Ectodermal cell (in vitro differentiated cells): ENCODE data around the gene MPPED1.

Experiments used
- H3K27ac ChIP-seq: 2 replicates; pipeline ENCODE4 v1.7.0; 2013; ENCODE audit warnings: mild to moderate bottlenecking, low read depth, low read length; ENCODE audit not compliant: insufficient read depth, poor library complexity, severe bottlenecking
- H3K27me3 ChIP-seq: 2 replicates; pipeline ENCODE4 v1.7.0; 2013; ENCODE audit warnings: mild to moderate bottlenecking, low read length; ENCODE audit not compliant: insufficient read depth, control insufficient read depth, poor library complexity, severe bottlenecking
- H3K36me3 ChIP-seq: one replicate; pipeline ENCODE4 v1.7.0; 2013; ENCODE audit warnings: low read length; ENCODE audit not compliant: control insufficient read depth, insufficient read depth
- H3K4me1 ChIP-seq: one replicate; pipeline ENCODE4 v1.7.0; 2013; ENCODE audit warnings: low read length; ENCODE audit not compliant: control insufficient read depth, insufficient read depth
- H3K4me3 ChIP-seq: 2 replicates; pipeline ENCODE4 v1.7.0; 2013; ENCODE audit warnings: low read depth, low read length, control low read depth; ENCODE audit not compliant: insufficient read depth
- H3K9me3 ChIP-seq: 2 replicates; pipeline ENCODE4 v1.7.0; 2013; ENCODE audit warnings: mild to moderate bottlenecking, low read length, moderate library complexity; ENCODE audit not compliant: control insufficient read depth
- WGBS, 2 experiments: methylation state at CpG; one replicate each; pipeline ENCODE4 v1.1.7; 2013; ENCODE audit warnings: missing lambda C conversion rate in 2 of 2; 5-methylcytosine and 5-hydroxymethylcytosine counted together

MPPED1 gene

DNA sequence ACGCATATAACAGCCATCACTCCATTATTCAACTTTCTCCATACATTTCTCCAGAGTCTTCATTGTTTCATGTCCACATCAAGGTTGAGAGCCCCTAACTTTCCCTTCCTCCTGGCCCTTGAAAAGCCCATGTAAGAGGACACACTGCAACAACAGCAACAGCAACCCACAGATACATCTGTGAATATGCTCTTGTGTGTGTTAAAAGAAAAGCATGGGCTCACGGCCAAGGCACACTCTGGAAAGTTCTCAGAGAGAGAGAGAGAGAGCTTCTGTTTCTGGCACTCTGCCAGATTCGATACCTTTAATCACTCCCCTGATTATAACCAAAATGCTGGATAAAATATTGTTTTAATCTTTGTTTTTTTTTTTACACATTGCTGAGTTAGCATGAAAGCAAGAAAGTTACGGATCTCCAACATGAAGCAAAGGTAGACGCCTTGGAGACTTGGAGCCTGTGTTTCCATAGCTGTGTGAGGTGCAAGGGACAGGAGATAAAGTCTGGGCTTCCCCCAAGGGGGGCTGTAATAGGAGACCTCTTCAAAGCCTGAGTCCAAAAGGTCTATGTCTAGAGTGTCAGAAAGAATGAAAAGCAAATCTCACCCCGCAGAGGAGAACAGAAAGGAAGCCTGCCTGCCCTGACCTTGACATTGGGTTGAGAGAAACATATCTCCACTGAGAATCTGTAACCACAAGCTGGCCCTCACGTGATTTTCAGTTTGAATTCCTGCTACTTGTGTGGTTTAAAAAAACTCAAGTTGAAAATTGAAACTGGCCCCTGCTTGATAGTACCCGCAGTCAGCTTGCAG lies 33.7 kb upstream of the MPPED1 start:
- no peaks in the 10 kb centered on the region for H3K4me1 ChIP-seq
- H3K9me3 ChIP-seq, result no peaks in the 10 kb centered on the region
- no peaks in the 10 kb centered on the region for H3K36me3 ChIP-seq
- WGBS, 2 experiments, result 87 to 89% methylated on average over 7 to 8 of the region's 8 CpGs
- H3K27ac ChIP-seq, result no peak overlapping the region
- H3K4me3 ChIP-seq, result no peak overlapping the region
- H3K27me3 ChIP-seq, result no peaks in the 10 kb centered on the region

DNA sequence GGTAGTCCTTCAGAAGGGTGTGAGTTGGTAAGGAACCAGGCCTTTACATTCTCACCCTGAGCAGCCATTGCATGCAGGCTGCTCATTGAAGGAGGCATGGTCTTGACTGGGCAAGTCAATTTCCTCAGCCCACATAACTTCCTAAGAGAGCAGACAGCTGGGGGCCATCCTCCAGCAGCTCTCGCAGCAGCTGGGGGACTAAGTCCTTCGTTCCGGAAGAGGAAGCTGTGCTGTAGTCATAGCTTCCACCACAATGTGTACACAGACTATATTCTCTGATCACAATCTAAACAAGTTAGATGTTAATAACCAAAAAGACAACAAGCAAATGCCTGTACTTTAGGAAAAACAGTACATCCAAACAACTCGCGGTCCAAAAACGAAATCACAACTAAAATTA lies 30.1 kb upstream of the MPPED1 start:
- no peak overlapping the region for H3K27ac ChIP-seq
- WGBS, 2 experiments, result 88 to 95% methylated on average over 6 of the region's 6 CpGs

DNA sequence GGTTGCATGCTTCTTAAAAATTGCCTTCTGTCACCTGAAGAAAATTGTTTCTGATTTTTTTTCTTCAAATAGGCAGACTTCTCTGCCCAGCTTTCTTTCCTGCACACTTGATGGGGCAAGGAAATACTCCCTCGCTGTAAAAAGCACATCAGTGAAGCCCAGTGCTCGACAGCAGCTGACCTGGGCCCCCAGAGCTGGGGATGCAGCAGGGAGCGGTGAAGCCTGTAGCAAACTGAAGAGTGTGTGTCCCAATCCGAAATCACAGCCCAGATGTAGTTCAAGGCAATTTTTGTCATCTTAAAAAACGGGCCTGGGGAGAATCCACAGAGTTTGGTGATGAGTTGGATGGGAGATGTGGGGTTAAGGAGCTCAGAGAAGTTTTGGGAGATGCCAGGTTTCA lies 27.0 kb upstream of the MPPED1 start:
- 85% methylated on average over 5 of the region's 5 CpGs for WGBS, 2 experiments
- H3K27me3 ChIP-seq, result peaks cover 28% of the 10 kb centered on the region
- H3K4me3 ChIP-seq, result no peak overlapping the region
- no peaks in the 10 kb centered on the region for H3K9me3 ChIP-seq
- no peaks in the 10 kb centered on the region for H3K36me3 ChIP-seq
- H3K27ac ChIP-seq, result no peak overlapping the region
- H3K4me1 ChIP-seq, result peaks cover 9% of the 10 kb centered on the region

More for the DNA sequence above, 30.1 kb upstream of the MPPED1 start:
- Histone ChIP-seq H3K36me3 (no peaks in the 10 kb centered on the region), H3K9me3 (no peaks in the 10 kb centered on the region), H3K4me3 (no peak overlapping the region), H3K4me1 (no peaks in the 10 kb centered on the region), H3K27me3 (peaks cover 10% of the 10 kb centered on the region)

DNA sequence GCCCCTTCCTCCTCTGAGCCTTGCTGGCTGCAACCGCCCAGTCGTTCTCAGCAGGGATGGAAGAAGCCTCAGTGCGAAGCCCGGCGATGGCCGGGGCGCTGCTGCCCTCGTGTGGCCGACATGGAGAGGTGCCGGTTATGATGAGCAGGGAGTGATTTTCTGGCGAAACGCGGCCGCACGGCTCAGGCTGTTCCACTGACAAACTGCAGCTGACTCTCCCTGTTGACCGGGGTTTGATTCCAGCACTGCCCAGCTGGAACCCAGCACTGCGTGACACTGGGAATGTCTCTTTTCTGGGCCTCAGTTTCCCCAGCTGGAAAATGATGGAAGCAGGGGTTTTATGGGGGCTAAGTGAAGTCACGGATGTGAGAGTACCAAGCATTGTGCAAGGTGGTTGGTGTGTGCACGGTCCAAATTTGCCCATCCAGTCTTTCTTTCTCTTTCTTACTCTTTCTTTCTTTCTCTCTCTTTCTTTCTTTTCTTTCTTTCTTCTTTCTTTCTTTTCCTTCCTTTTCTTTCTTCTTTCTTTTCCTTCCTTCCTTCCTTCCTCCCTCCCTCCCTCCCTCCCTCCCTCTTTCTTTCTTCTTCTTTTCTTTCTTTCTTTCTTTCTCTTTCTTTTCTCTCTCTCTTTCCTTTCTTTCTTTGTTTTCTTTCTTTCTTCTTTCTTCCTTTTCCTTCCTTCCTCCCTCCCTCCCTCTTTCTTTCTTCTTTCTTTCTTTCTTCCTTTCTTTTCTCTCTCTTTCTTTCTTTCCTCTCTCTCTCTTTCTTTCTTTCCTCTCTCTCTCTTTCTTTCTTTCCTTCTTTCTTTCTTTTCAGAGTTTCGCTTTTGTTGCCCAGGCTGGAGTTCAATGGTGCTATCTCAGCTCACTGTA lies 25.8 kb upstream of the MPPED1 start:
- H3K4me1 ChIP-seq, result peaks cover 9% of the 10 kb centered on the region
- peaks cover 28% of the 10 kb centered on the region for H3K27me3 ChIP-seq
- WGBS, 2 experiments, result 13 to 16% methylated on average over 20 of the region's 20 CpGs
- H3K27ac ChIP-seq, result no peak overlapping the region
- H3K36me3 ChIP-seq, result no peaks in the 10 kb centered on the region
- no peak overlapping the region for H3K4me3 ChIP-seq
- no peaks in the 10 kb centered on the region for H3K9me3 ChIP-seq

DNA sequence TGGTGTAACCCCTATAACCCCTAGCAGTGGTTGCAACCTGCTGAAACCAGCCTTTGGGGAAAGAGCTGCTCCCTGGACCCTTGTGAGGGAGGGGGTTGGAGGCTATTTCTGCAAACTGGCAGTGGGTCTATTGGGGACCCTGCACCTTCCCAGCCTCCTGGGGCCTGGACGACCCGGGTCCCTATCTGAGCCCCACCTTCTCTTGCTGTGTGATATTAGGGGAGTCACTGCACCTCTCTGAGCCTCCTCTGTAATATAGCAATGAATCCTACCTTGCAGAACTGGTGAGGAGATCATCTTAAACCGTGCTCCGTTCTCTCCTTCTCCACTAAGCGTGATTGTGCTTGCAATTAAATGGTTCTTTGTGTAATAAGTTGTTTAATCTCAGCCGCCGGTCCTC lies 24.0 kb upstream of the MPPED1 start:
- H3K36me3 ChIP-seq, result no peaks in the 10 kb centered on the region
- H3K4me1 ChIP-seq, result peaks cover 13% of the 10 kb centered on the region
- no peak overlapping the region for H3K4me3 ChIP-seq
- no peak overlapping the region for H3K27ac ChIP-seq
- 62 to 64% methylated on average over 7 of the region's 7 CpGs for WGBS, 2 experiments
- no peaks in the 10 kb centered on the region for H3K9me3 ChIP-seq
- peaks cover 28% of the 10 kb centered on the region for H3K27me3 ChIP-seq

DNA sequence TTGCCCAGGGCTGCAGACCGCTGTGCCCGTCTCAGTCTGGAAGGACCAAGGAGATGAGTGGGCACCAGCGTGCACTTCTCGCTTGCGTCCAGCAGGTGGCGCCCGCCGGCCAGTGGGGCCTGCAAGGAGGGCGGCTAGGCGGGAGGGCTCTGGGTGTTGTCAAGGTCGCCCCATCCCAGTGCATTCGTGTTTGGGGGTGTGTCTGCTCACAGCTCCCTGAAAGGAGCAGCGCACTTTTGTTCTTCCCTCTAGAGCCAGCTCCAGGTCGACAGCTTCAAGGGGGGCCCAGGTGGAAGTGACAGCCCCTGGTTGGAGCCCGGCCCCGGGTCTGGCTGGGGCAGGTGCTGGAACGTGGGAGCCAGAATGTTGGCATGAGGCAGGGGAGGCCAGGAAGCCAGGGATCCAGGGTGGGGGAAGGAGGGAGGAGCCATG lies 23.4 kb upstream of the MPPED1 start:
- H3K27ac ChIP-seq, result no peak overlapping the region
- H3K4me1 ChIP-seq, result peaks cover 19% of the 10 kb centered on the region
- H3K27me3 ChIP-seq, result peaks cover 28% of the 10 kb centered on the region
- WGBS, 2 experiments, result 16 to 17% methylated on average over 17 of the region's 17 CpGs
- no peaks in the 10 kb centered on the region for H3K9me3 ChIP-seq
- no peaks in the 10 kb centered on the region for H3K36me3 ChIP-seq
- H3K4me3 ChIP-seq, result no peak overlapping the region

DNA sequence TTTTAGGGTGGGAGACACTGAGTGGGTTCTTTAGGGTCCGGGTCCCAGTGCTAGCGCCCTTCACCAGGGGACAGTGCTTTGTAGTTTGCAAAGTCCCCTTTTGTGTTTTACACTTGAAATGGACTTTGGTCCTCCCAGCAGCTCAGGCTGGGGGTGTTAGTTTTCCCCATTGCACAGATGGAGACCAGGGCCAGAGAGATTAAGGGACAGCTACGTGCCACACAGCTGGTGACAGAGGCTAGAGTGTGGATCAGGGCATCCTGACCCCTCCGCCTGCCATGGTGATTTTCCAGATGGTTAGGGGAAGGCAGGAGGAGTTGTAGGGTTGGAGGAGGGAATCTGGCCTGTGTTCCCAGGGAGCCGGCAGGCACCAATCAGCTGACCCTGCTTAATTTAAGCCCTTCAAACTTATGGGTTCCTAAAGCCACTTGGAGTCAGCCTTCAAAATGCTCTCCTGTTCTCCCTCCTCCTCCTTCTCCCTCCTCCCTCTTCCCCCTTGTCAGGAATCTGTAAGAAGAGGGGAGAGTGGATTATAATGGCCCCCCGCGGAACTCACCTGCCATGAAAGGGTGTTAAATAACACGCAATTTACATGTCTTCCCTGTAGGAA lies 22.5 kb upstream of the MPPED1 start:
- 57 to 68% methylated on average over 6 to 7 of the region's 8 CpGs for WGBS, 2 experiments

DNA sequence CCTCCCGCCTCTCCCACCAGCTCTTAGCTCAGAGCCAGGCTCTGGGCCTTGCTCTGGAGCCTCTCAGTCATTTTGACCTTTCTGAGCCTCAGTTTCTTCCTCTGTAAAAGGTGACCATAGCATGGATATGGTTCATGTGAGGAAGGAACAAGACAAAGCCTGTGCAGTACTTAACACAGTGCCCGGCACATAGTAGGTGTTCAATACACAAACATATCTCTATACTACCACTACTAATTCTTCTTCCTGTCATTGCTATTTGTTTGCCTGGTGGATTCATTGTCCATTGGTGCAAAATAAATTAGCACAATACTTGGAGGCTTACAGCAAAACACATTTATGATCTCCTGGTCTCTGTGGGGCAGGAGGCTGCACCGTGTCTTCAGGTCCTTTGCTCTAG lies 21.6 kb upstream of the MPPED1 start:
- H3K27me3 ChIP-seq, result peaks cover 28% of the 10 kb centered on the region
- peaks cover 21% of the 10 kb centered on the region for H3K4me1 ChIP-seq
- no peak overlapping the region for H3K4me3 ChIP-seq
- H3K36me3 ChIP-seq, result no peaks in the 10 kb centered on the region
- no peaks in the 10 kb centered on the region for H3K9me3 ChIP-seq
- no peak overlapping the region for H3K27ac ChIP-seq
- 96 to 97% methylated on average over 3 of the region's 3 CpGs for WGBS, 2 experiments

More for the DNA sequence above, 22.5 kb upstream of the MPPED1 start:
- peaks cover 28% of the 10 kb centered on the region for H3K27me3 ChIP-seq
- H3K4me3 ChIP-seq, result no peak overlapping the region
- H3K4me1 ChIP-seq, result peaks cover 21% of the 10 kb centered on the region
- no peak overlapping the region for H3K27ac ChIP-seq
- no peaks in the 10 kb centered on the region for H3K9me3 ChIP-seq
- H3K36me3 ChIP-seq, result no peaks in the 10 kb centered on the region

DNA sequence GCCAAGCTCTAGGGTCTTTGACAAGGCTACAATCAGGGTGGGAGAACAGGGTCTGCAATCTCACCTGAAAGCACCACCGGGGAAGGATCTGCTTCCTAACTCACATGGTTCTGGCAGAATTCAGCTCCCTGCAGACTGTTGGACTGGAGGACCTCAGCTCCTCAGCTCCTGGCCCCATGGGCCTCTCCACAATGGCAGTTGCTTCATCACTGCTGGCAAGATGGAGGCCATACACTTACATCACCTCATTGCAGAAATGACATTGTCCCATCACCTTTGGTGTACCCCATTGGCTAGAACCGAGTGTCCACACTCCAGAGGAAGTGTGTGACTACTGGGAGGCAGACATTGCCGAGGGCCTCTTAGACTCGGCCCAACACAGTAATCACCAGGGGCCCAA lies 20.9 kb upstream of the MPPED1 start:
- WGBS, 2 experiments, result 80 to 82% methylated on average over 4 of the region's 4 CpGs
- Histone ChIP-seq H3K4me1 (peaks cover 21% of the 10 kb centered on the region), H3K27me3 (peaks cover 25% of the 10 kb centered on the region), H3K36me3 (no peaks in the 10 kb centered on the region), H3K9me3 (no peaks in the 10 kb centered on the region), H3K27ac (no peak overlapping the region), H3K4me3 (no peak overlapping the region)

DNA sequence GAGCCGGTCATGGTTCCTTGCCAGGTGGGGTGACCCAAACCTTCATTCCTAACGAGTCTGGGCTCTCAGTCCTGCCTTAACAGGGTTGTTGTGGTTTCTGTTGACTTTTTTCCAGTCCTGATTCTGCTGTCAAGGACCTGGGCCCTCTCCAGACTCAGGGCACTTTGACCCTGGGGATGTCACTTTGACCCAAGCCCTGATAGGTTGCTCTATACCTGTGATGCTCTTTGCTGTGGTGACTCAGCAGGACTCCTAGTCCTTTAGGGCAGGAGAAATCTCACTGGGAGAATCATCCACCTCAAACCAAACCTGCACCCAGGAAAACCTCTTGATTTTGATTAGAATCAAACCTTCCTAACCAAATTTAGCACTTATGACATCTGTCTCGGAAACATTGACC lies 20.5 kb upstream of the MPPED1 start:
- H3K4me1 ChIP-seq, result peaks cover 21% of the 10 kb centered on the region
- H3K27ac ChIP-seq, result no peak overlapping the region
- H3K36me3 ChIP-seq, result no peaks in the 10 kb centered on the region
- H3K9me3 ChIP-seq, result no peaks in the 10 kb centered on the region
- no peak overlapping the region for H3K4me3 ChIP-seq
- 91 to 95% methylated on average over 3 of the region's 3 CpGs for WGBS, 2 experiments
- H3K27me3 ChIP-seq, result peaks cover 21% of the 10 kb centered on the region
